NK-92 (cell line): Measurements from ENCODE around the gene ANAPC15.
A peak's percentile ranks its signal among the peaks of the same experiment; 100 is the strongest.
"Not testable (repeated sequence)": the region's sequence is repeated elsewhere in the genome, so short reads cannot be mapped to it uniquely, and the experiment has no call there.

Experiments
- DNase-seq: peaks from one replicate; lab custom pipeline; 2025; ENCODE audit not compliant: unreplicated experiment; lab: John Stamatoyannopoulos, UW

ANAPC15 gene

GRCh38 chr11:72112143-72112977 lies at the start of gene ANAPC15:
Gene ANAPC15, minus strand, starts transcription at chr11:72112695. Its CDS starts 1,419 bp downstream, at chr11:72111276.
- peak; percentile 84 for DNase-seq

GRCh38 chr11:72160319-72160718 lies 47.8 kb upstream of the ANAPC15 start:
- DNase-seq: no peak

GRCh38 chr11:72157131-72157530 lies 44.6 kb upstream of the ANAPC15 start:
- DNase-seq: no peak

GRCh38 chr11:72155751-72156150 lies 43.3 kb upstream of the ANAPC15 start:
- no peak for DNase-seq

GRCh38 chr11:72154816-72155215 lies 42.3 kb upstream of the ANAPC15 start:
- DNase-seq: no peak

- not testable (repeated sequence) for DNase-seq
Measured at GRCh38 chr11:72153874-72154273, 41.4 kb upstream of the ANAPC15 start.

- no peak for DNase-seq
Measured at GRCh38 chr11:72150882-72151281, 38.4 kb upstream of the ANAPC15 start.

GRCh38 chr11:72146625-72147024 lies 34.1 kb upstream of the ANAPC15 start:
- DNase-seq: no peak

- no peak for DNase-seq
Measured at GRCh38 chr11:72144807-72145565, 32.5 kb upstream of the ANAPC15 start.

- not testable (repeated sequence) for DNase-seq
Measured at GRCh38 chr11:72142543-72142942, 30.0 kb upstream of the ANAPC15 start.

- DNase-seq: not testable (repeated sequence)
Measured at GRCh38 chr11:72142086-72142485, 29.6 kb upstream of the ANAPC15 start.

GRCh38 chr11:72141066-72141465 lies 28.6 kb upstream of the ANAPC15 start:
- DNase-seq: no peak

- DNase-seq: no peak
Measured at GRCh38 chr11:72140661-72141060, 28.2 kb upstream of the ANAPC15 start.

GRCh38 chr11:72139500-72139899 lies 27.0 kb upstream of the ANAPC15 start:
- no peak for DNase-seq

- DNase-seq: no peak
Measured at GRCh38 chr11:72138821-72139390, 26.4 kb upstream of the ANAPC15 start.

GRCh38 chr11:72136684-72137262 lies 24.3 kb upstream of the ANAPC15 start:
- DNase-seq: no peak

GRCh38 chr11:72135891-72136683 lies 23.6 kb upstream of the ANAPC15 start:
- DNase-seq: no peak

GRCh38 chr11:72135473-72135872 lies 23.0 kb upstream of the ANAPC15 start, which contains the start of gene FOLR3:
Gene FOLR3, plus strand, starts transcription at chr11:72135725. Its CDS starts 228 bp downstream, at chr11:72135953.
- not testable (repeated sequence) for DNase-seq

- DNase-seq: no peak
Measured at GRCh38 chr11:72132646-72133045, 20.2 kb upstream of the ANAPC15 start.

- DNase-seq: no peak
Measured at GRCh38 chr11:72129381-72129780, 16.9 kb upstream of the ANAPC15 start.
